Middle frontal gyrus (tissue), 1 donor: ENCODE results near the gene NLRP9.
"Not testable (repeated sequence)": the region's sequence is repeated elsewhere in the genome, so short reads cannot be mapped to it uniquely, and the experiment has no call there.

Experiments
- DNase-seq: peaks from one replicate; pipeline ENCODE4 v3.0.0-alpha.2; 2015; ENCODE audit warnings: low spot score; ENCODE audit errors: extremely low spot score

The NLRP9 gene

DNA sequence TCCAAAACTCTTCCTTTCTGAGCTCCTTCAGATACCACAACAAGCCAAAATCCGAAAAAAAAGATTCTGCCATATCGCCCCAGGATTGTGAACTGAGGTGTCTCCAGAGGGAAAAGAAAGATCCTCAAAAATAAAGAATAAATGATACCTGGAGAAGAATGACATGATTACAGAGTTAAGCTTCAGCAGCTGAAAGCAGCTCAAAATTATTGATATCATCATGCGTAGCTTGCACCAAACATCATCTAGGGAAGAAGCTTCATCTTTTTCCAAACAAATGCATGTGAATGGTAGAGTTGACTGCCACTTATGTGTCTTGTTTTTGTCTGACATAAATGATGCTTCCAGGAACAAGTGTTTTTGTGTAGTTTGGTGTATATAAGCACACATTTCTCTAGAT, at the start of gene NLRP9:
TSS of gene NLRP9 (minus strand) at position 101 of the 400 bp plus-strand sequence. CDS start at position 73, 28 bp downstream.
- DNase-seq: no peak

DNA sequence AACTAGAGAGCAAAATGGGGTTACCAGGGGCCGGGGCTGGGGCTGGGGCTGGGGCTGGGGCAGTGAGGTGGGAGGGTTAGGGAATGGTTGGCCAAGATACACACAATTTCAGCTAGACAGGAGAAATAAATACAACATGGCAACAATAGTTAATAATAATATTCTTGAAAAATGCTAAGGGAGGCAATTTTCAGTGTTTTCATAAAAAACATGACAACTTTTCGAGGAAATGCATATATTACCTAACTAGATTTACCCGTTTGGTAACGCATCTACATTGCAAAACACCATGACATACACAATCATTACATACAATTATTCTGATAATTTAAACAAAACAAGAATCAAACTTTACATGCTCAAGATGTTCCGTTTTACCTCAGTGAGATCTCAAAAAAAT, 42.9 kb upstream of the NLRP9 start:
- no peak for DNase-seq

DNA sequence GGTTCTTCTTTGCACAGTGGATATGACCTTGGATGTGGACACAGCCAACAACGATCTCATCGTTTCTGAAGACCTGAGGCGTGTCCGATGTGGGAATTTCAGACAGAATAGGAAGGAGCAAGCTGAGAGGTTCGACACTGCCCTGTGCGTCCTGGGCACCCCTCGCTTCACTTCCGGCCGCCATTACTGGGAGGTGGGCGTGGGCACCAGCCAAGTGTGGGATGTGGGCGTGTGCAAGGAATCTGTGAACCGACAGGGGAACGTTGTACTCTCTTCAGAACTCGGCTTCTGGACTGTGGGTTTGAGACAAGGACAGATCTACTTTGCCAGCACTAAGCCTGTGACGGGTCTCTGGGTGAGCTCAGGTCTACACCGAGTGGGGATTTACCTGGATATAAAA, 40.1 kb upstream of the NLRP9 start:
- no peak for DNase-seq

DNA sequence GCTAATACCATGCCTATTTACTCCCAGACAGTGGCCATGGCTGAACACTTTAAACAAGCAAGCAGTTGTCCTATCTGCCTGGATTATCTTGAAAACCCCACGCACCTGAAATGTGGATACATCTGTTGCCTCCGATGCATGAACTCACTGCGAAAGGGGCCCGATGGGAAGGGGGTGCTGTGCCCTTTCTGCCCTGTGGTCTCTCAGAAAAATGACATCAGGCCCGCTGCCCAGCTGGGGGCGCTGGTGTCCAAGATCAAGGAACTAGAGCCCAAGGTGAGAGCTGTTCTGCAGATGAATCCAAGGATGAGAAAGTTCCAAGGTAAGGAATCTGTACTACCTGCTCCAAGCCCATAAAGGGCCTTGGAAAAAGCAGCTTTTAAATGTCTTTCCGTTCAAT, 39.3 kb upstream of the NLRP9 start:
- DNase-seq: no peak

DNA sequence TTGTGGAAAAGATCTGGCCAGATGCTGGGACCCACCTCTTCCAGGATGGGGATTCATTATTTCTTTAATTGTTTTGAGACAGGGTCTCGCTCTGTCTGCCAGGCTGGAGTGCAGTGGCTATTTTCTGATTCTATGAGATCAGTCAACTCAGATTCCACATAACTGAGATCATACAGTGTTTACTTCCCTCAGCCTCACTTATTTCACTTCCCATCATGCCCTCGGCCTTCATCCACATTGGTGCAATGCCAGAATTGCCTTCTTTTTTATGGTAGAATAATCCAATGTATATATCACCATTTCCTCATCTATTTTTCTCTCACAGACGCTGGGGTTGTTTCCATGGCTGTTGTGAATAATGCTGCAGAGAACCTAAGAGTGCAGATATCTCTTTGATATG, 31.4 kb upstream of the NLRP9 start:
- DNase-seq: not testable (repeated sequence)

DNA sequence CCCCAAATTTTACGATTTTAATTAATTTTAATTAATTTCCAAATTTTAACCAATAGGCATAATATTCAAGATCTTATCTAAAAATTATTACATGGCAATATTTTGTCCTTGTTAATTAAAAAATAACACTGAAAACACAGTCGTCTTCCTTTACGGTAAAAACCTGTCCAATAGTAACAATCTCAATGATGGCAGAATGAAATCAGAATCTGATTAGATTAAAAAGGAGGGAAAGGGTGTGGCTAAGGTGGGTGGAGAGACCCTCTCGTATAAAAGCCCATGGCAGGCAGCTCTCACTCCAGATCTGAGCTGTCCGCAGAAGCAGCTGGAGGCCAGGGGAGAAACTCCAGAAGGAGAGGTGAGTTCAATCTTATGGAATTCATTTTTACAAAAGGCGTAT, 30.6 kb upstream of the NLRP9 start, which contains the start of gene RFPL4AL1:
TSS of gene RFPL4AL1 (plus strand) at position 301 of the 400 bp plus-strand sequence. CDS start 2,687 bp downstream, outside the sequence.
- not testable (repeated sequence) for DNase-seq

DNA sequence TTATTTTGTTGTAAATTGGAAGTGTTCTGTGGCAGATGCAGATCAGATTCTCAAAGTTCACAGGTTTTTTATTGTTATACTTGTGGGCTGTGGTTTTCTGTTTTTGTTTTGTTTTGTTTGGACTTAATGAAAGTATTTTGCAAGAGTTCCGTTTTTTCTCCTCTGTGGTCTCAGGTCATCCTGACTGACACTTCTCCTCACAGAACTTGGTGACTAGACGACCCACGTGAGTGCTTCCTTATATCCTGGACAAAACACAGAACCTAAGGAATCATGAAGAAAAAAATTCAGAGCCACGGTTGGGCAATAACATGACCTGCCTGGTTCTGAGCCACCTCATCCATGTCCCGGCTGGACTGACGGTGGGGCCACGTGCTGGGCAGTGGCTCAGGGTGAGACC, 28.3 kb upstream of the NLRP9 start:
- no peak for DNase-seq

DNA sequence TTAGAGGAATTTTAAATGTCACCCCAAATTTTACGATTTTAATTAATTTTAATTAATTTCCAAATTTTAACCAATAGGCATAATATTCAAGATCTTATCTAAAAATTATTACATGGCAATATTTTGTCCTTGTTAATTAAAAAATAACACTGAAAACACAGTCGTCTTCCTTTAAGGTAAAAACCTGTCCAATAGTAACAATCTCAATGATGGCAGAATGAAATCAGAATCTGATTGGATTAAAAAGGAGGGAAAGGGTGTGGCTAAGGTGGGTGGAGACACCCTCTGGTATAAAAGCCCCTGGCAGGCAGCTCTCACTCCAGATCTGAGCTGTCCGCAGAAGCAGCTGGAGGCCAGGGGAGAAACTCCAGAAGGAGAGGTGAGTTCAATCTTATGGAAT, 20.6 kb upstream of the NLRP9 start, which contains the start of gene RFPL4A:
TSS of gene RFPL4A (plus strand) at position 301 of the 400 bp plus-strand sequence. CDS start 2,704 bp downstream, outside the sequence.
- not testable (repeated sequence) for DNase-seq

DNA sequence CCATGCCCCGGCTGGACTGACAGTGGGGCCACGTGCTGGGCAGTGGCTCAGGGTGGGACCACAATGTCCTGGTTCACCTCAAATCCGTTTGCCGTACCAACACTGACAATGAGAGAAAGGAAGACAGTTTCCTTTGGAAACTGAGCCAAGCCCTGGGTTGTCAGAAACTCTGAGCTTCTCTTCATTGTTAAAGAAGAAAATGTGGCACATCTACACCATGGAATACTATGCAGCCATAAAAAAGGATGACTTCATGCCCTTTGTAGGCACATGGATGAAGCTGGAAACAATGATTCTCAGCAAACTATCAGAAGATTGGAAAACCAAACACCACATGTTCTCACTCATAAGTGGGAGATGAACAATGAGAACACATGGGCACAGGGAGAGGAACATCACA, 18.6 kb upstream of the NLRP9 start:
- not testable (repeated sequence) for DNase-seq

DNA sequence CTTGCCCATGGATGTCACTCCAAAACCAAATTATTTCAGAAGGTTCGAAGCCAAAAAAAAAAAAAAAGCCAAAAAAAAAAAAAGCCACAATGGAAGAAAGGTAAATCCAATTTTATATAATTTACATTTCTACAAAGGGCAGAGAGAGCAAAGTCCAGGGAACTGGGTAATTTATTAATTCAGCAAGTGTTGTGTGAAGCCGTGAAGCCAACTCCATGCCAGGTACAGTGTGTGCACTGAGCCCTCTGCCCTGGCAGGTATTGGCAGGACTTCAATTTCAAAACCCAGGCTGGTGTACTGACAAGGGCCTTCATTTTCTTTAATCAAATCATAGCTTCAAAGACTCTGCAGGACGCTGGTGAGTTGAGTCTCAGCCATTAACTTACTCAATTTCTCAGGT, 15.2 kb upstream of the NLRP9 start:
- DNase-seq: no peak

DNA sequence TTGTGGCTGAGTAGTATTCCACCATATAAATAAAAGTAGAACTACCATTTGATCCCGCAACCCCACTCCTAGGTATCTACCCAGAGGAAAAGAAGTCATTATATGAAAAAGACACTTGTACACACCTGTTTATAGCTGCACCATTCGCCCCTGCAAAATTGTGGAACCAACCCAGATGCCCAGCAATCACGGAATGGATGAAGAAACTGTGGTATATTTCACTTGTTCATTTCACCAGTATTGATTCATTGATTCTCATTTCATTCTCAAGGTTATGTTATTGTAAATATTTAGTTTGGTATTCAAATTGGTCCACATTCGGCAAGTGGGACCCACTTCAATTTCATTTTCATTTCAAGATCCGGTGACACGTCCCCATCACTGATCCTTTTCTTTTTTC, 12.5 kb upstream of the NLRP9 start:
- DNase-seq: no peak

DNA sequence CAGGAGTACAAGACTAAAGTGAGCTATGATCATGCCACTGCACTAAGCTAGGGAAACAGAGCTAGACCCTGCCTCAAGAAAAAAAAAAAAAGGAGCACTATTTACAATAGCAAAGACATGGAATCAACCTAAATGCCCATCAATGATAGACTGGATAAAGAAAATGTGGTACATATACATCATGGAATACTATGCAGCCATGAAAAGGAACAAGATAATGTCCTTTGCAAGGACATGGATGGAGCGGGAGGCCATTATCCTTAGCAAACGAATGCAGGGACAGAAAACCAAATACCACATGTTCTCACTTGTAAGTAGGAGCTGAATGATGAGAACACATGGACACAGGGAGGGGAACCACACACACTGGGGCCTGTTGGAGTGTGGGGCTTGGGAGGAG, 7.8 kb downstream of the NLRP9 start:
- not testable (repeated sequence) for DNase-seq

DNA sequence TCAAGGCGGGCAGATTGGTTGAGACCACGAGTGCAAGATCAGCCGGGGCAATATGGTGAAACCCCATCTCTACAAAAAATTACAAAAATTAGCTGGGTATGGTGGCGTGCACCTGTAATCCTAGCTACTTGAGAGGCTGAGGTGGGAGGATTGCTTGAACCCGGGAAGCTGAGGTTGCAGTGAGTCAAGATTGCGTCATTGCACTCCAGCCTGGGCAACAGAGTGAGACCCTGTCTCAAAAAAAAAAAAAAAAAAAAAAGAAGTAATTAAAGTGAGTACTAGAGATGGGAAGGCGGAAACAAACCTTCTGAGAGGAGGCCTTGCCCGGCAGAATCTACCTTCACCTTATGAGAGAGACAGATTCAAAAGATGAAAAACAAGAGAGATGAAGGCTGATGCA, 14.7 kb downstream of the NLRP9 start:
- no peak for DNase-seq

DNA sequence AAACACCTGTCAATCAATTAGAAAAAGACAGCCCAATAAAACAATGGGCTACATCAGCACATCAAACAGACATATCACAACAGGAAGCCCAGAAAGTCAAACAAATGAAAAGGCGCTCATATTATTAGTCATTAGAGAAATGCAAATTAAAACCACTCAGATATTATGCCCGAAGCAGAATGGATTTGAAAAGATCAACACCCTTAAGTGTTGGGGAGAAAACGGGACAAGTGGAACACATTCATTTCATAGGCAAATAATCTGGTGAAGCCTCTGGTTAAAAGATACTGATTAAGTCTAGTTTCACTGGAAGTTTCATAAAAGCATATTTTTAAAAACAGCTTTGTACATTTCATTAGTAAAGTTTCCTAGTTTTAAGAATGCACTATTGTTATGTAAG, 17.4 kb downstream of the NLRP9 start:
- no peak for DNase-seq

DNA sequence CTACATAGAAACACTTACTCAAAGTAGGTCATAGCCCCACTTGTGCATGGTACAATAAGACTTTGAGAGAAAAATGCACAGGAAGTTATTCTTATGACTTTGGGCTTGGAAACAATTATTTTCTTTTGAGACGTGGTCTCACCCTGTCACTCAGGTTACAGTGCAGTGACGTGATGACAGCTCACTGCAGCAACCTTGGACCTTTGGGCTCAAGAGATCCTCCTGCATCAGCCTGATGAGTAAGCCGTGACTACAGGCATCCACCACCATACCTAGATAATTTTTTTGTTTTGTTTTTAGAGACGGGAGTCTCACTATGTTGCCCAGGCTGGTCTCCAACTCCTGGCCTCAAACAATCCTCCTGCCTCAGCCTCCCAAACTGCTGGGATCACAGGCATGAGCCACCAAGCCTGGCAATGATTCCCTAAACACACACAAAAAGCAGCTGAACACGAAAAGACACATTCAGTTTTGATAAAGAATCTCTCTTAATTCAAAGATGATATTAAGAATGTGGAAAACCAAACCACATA, 17.9 kb downstream of the NLRP9 start:
- no peak for DNase-seq

DNA sequence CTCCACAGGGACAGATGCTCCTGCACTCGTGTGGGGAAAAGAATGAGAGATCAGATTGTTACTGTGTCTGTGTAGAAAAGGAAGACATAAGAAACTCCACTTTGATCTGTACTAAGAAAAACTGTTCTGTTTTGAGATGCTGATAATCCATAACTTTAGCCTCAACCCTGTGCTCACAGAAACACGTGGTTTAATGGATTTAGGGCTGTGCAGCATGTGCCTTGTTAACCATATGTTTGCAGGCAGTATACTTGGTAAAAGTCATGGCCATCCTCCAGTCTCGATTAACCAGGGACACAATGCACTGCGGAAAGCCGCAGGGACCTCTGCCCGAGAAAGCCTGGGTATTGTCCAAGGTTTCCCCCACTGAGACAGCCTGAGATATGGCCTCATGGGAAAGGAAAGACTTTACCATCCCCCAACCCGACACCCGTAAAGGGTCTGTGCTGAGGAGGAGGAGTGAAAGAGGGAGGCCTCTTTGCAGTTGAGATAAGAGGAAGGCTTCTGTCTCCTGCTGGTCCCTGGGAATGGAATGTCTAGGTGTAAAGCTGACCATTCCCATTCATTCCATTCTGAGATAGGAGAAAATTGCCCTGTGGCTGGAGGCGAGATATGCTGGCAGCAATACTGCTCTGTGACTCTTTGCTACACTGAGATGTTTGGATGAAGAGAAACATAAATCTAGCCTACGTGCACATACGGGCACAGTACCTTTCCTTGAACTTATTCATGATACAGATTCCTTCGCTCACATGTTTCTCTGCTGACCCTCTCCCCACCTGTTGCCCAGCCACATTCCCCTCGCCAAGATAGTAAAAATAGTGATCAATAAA, 20.1 kb downstream of the NLRP9 start:
- not testable (repeated sequence) for DNase-seq

DNA sequence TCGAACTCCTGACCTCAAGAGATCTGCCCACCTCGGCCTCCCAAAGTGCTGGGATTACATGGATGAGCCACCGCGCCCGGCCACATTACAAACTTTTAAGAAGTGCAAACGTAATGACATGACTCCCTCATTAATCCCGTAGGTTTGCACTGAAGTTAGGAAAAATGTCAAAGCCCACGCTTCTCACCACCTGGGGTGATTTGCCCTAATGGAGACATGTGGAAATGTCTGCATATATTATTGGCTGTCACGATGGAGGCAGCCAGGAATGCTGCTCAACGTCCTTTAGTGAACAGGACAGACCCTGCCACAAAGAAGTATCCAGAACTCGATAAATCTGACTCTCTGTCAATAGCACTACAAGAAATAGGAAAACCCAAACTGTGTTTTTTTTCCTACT, 21.0 kb downstream of the NLRP9 start:
- no peak for DNase-seq

DNA sequence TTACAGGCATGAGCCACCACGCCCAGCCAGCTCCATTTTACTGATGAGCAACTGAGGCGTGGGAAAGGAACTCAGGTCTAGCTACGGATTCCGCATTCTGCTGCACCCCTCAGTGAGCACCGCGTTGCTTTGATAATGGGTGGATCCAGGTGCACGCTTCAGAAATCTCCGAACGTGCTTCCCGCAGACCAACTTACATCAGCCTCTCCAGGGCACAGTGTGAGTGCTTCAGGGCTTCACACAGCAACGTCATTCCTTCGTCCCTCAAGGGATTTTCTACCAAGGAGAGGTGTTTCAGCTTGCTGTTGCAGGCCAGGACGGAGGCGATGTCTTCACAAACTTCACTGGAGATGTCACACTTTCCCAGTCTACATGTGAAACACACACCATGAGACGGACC, 21.7 kb downstream of the NLRP9 start:
- DNase-seq: no peak

DNA sequence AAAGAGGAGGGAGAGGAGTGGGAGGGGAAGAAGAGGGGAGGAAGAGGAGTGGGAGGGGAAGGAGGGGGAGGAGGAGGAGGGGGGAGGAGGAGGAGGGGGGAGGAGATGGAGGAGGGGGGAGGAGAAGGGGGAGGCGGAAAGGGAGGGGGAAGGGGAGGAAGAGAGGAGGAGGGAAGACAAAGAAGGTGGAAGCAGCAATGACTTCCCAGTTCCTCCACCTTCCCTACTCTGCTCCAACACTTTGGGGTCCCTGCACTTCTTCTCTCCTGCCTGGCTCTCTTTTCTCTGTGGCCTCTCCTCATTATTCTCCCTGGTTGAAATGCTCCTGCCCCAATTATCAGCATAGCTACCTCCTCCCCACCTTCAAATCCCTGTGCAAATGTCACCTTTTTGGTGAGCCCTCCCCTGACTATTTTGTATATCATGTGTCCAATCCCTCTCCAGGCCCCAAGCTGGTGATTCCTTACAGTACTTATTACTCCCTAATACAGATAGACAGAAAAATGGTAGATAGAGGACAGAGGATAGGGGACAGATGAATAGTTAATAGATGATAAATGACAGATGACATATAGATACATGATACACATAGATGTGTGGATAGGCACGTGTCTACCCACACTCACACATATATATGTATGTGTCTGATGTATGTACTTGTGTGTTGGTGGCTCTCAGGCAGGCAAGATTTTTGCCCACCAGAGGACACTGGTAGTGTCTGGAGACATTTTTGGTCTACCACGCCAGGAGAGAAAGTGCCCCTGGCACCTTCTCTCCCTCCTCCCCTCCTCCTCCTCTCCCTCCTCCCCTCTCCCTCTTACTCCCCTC, 25.2 kb downstream of the NLRP9 start:
- DNase-seq: no peak

DNA sequence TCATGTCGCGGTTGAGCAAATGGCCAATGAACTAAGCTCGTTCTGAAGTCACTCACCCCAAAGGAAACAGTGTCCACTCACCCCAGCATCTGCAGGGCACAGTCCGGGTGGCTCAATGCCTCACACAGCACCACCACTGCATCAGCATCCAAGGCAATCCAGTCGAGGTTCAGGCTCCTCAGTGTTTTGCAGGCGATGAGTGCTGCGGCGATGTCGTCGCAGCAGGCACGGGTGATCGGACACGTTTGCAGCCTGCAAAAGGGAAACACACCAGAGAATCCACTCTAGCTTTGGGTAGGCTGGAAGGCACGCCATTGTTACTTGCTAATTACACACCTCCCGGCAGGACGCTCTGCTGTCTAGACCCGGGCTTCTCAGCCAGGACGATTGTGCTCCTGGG, 26.5 kb downstream of the NLRP9 start:
- DNase-seq: no peak

DNA sequence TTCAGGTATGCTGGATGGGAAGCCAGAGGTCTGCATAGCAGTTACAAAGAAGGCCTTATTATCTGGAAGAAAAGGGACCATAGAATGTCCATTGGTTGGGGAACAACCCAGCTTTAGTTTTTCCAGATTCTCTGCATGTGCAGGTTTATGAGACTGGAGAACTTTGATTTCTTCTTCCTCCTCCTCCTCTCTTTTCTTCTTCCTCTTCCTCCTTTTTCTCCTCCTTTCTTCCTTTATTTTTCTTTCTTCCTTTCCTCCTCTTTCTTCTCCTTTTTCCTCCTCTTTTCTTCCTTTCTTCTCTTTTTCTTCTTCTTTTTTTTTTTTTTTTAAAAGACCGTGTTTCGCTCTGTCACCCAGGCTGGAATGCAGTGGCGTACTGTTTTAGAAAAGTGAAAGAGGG, 32.2 kb downstream of the NLRP9 start:
- DNase-seq: no peak
